ENCODE data around the gene GMDS.

DNA sequence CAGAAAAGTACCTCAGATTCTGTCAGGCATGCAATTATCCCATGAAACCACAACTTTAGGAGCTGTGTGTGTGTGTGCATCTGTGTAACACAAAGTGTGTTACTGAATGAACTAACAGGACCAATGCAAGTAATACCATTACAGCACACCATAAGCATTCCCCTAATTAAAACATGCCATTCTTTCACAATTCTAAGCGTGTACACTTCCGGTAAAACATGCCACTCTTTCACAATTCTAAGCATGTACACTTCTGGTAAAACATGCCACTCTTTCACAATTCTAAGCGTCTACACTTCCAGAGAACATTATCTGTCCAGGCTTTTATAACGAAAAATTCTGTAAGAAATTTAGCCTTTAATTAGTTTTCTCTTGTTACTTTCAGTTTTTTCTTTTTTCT is 238.2 kb downstream of the GMDS start:
- TF ChIP-seq, protein P1, sequence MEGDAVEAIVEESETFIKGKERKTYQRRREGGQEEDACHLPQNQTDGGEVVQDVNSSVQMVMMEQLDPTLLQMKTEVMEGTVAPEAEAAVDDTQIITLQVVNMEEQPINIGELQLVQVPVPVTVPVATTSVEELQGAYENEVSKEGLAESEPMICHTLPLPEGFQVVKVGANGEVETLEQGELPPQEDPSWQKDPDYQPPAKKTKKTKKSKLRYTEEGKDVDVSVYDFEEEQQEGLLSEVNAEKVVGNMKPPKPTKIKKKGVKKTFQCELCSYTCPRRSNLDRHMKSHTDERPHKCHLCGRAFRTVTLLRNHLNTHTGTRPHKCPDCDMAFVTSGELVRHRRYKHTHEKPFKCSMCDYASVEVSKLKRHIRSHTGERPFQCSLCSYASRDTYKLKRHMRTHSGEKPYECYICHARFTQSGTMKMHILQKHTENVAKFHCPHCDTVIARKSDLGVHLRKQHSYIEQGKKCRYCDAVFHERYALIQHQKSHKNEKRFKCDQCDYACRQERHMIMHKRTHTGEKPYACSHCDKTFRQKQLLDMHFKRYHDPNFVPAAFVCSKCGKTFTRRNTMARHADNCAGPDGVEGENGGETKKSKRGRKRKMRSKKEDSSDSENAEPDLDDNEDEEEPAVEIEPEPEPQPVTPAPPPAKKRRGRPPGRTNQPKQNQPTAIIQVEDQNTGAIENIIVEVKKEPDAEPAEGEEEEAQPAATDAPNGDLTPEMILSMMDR (IDR thresholded peaks at IDR 0.05; ENCODE audit: low read depth, low read length), result no peak
- no peak for TF ChIP-seq EZH2phosphoT487 (IDR thresholded peaks at IDR 0.05; ENCODE audit: low read depth)

All from OCI-LY3 (cell line).